ENCODE results near the gene SRRM2. TPM values are rescaled to one million over a fixed set of nuclear protein-coding genes. Genes with fewer than 3 reads are reported as not detected.

Gene SRRM2
- total and polyA plus RNA-seq, 4 donors: 316 to 589 (median 447) TPM

DNA sequence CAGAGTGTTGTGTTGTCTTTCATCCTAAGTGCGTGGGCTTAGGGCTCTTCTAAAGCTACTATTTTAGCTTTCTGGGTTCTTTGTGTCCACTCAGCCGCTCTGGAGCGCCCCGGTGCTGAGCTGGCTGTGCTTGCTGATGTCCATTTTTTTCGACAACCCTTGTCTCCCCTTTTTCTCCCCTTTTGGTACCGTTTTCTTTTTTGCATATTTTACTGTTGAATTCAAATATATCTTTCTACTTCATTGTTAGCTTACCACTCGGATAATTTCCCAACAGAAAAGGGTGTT is 1.2 kb downstream of the SRRM2 start:
- H3K4me1 ChIP-seq (ENCODE audit: control insufficient read depth in 5 of 5, insufficient read depth in 5 of 5, low read length in 5 of 5): peaks cover 11 to 24% (median 14%) of the 10 kb centered on the region in 5 donors
- DNase-seq (no peak), ATAC-seq (ENCODE audit: insufficient read depth, low FRiP score) (no peak)
- H3K27ac ChIP-seq (ENCODE audit: low read depth in 1 of 2, low read length in 1 of 2): peak overlapping the region in 1 of 2 donors; percentile 100
- TF ChIP-seq, protein P1, sequence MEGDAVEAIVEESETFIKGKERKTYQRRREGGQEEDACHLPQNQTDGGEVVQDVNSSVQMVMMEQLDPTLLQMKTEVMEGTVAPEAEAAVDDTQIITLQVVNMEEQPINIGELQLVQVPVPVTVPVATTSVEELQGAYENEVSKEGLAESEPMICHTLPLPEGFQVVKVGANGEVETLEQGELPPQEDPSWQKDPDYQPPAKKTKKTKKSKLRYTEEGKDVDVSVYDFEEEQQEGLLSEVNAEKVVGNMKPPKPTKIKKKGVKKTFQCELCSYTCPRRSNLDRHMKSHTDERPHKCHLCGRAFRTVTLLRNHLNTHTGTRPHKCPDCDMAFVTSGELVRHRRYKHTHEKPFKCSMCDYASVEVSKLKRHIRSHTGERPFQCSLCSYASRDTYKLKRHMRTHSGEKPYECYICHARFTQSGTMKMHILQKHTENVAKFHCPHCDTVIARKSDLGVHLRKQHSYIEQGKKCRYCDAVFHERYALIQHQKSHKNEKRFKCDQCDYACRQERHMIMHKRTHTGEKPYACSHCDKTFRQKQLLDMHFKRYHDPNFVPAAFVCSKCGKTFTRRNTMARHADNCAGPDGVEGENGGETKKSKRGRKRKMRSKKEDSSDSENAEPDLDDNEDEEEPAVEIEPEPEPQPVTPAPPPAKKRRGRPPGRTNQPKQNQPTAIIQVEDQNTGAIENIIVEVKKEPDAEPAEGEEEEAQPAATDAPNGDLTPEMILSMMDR (IDR thresholded peaks at IDR 0.05; ENCODE audit: control extremely low read depth, extremely low read depth): no peak
- peak overlapping the region; percentile 86 for H3K4me3 ChIP-seq
- H3K9ac ChIP-seq (ENCODE audit: insufficient read depth in 1 of 2, low read length in 2 of 2): peak overlapping the region; percentile 72
- H3K9me3 ChIP-seq (ENCODE audit: control insufficient read depth in 4 of 4, insufficient read depth in 3 of 4, low read length in 3 of 4): peaks cover 0 to 2% (median 0%) of the 10 kb centered on the region in 4 donors
- 1 to 2% methylated on average over 7 of the region's 7 CpGs for WGBS, 2 donors
- no peaks in the 10 kb centered on the region for H3K27me3 ChIP-seq (ENCODE audit: control insufficient read depth in 3 of 3, insufficient read depth in 3 of 3, low read length in 2 of 3)
- H3K36me3 ChIP-seq (ENCODE audit: control insufficient read depth in 4 of 4, insufficient read depth in 4 of 4, low read length in 4 of 4): peaks cover 14 to 19% (median 16%) of the 10 kb centered on the region in 4 donors

DNA sequence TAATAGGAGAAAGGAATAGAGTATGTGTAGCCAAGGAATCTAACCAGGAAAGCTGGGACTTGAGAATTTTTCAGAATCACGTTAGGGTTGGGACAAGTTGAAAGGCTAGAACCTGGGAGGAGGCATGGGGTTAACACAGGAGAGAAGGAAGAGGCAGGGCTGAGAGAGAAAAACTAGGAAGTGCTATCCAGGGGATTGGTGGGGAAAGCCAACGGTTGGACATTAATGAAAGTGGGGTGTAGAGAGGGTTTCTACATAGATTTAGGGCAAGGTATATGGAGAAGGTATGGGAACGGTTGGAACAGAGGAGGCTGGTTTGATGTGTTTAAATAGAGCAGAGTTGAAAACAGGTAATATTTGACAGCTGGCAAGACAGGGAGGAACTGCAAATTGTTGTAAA is 2.7 kb downstream of the SRRM2 start:
- Histone ChIP-seq H3K36me3 (ENCODE audit: control insufficient read depth in 4 of 4, insufficient read depth in 4 of 4, low read length in 4 of 4) (peaks cover 29 to 34% (median 30%) of the 10 kb centered on the region in 4 donors), H3K4me1 (ENCODE audit: control insufficient read depth in 5 of 5, insufficient read depth in 5 of 5, low read length in 5 of 5) (peaks cover 11 to 24% (median 14%) of the 10 kb centered on the region in 5 donors), H3K4me3 (no peak overlapping the region), H3K27ac (ENCODE audit: low read depth in 1 of 2, low read length in 1 of 2) (no peak overlapping the region), H3K9ac (ENCODE audit: insufficient read depth in 1 of 2, low read length in 2 of 2) (peak overlapping the region in 1 of 2 donors; percentile 46), H3K27me3 (ENCODE audit: control insufficient read depth in 3 of 3, insufficient read depth in 3 of 3, low read length in 2 of 3) (no peaks in the 10 kb centered on the region), H3K9me3 (ENCODE audit: control insufficient read depth in 4 of 4, insufficient read depth in 3 of 4, low read length in 3 of 4) (peaks cover 0 to 2% (median 0%) of the 10 kb centered on the region in 4 donors)
- 20 to 28% methylated on average over 3 of the region's 3 CpGs for WGBS, 2 donors
- no peak for ATAC-seq (ENCODE audit: insufficient read depth, low FRiP score)
- TF ChIP-seq, protein P1 (IDR thresholded peaks at IDR 0.05; ENCODE audit: control extremely low read depth, extremely low read depth): no peak
- no peak for DNase-seq

DNA sequence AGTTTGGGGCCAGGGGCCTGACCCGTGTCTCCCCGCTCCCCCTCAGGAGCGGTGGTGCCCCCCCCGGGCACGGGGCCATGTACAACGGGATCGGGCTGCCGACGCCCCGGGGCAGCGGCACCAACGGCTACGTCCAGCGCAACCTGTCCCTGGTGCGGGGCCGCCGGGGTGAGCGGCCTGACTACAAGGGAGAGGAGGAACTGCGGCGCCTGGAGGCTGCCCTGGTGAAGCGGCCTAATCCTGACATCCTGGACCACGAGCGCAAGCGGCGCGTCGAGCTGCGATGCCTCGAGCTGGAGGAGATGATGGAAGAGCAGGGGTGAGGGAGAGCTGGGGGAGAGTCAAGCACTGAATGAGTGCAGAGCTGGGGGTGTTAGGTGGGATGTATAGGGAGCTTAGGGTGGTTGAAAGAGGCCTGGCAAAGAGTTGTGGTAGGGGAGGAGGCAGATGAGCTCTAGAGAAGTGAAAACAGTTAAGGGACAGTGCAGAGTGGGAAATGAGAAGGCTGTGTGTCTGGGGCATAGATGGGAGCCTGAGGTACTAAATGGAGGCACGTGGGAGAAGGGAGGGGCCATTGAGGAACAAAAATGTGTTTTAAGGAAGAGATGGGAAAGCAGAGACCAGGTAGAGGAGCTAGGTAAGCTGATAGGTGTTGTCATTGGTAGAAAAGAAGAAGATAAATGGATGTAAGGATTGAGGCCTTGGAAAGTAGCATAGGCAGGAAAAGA is 4.0 kb downstream of the SRRM2 start:
- TF ChIP-seq, protein P1 (IDR thresholded peaks at IDR 0.05; ENCODE audit: control extremely low read depth, extremely low read depth): no peak
- H3K36me3 ChIP-seq (ENCODE audit: control insufficient read depth in 4 of 4, insufficient read depth in 4 of 4, low read length in 4 of 4): peaks cover 32 to 47% (median 38%) of the 10 kb centered on the region in 4 donors
- no peak for DNase-seq
- peaks cover 0 to 2% (median under 1%) of the 10 kb centered on the region in 4 donors for H3K9me3 ChIP-seq (ENCODE audit: control insufficient read depth in 4 of 4, insufficient read depth in 3 of 4, low read length in 3 of 4)
- H3K27me3 ChIP-seq (ENCODE audit: control insufficient read depth in 3 of 3, insufficient read depth in 3 of 3, low read length in 2 of 3): no peaks in the 10 kb centered on the region
- no peak overlapping the region for H3K9ac ChIP-seq (ENCODE audit: insufficient read depth in 1 of 2, low read length in 2 of 2)
- H3K4me3 ChIP-seq: no peak overlapping the region
- H3K27ac ChIP-seq (ENCODE audit: low read depth in 1 of 2, low read length in 1 of 2): no peak overlapping the region
- WGBS, 2 donors: 90 to 92% methylated on average over 30 of the region's 30 CpGs
- ATAC-seq (ENCODE audit: insufficient read depth, low FRiP score): no peak
- H3K4me1 ChIP-seq (ENCODE audit: control insufficient read depth in 5 of 5, insufficient read depth in 5 of 5, low read length in 5 of 5): peaks cover 10 to 23% (median 14%) of the 10 kb centered on the region in 5 donors
